Ectodermal cell (in vitro differentiated cells): ENCODE measurements around the gene HACE1.
"Not testable (repeated sequence)": the region's sequence is repeated elsewhere in the genome, so short reads cannot be mapped to it uniquely, and the experiment has no call there.

ENCODE experiments used
- H3K27ac ChIP-seq: 2 replicates; pipeline ENCODE4 v1.7.0; 2013; ENCODE audit warnings: mild to moderate bottlenecking, low read depth, low read length; ENCODE audit not compliant: insufficient read depth, poor library complexity, severe bottlenecking
- H3K27me3 ChIP-seq: 2 replicates; pipeline ENCODE4 v1.7.0; 2013; ENCODE audit warnings: mild to moderate bottlenecking, low read length; ENCODE audit not compliant: insufficient read depth, control insufficient read depth, poor library complexity, severe bottlenecking
- H3K36me3 ChIP-seq: one replicate; pipeline ENCODE4 v1.7.0; 2013; ENCODE audit warnings: low read length; ENCODE audit not compliant: control insufficient read depth, insufficient read depth
- H3K4me1 ChIP-seq: one replicate; pipeline ENCODE4 v1.7.0; 2013; ENCODE audit warnings: low read length; ENCODE audit not compliant: control insufficient read depth, insufficient read depth
- H3K4me3 ChIP-seq: 2 replicates; pipeline ENCODE4 v1.7.0; 2013; ENCODE audit warnings: low read depth, low read length, control low read depth; ENCODE audit not compliant: insufficient read depth
- H3K9me3 ChIP-seq: 2 replicates; pipeline ENCODE4 v1.7.0; 2013; ENCODE audit warnings: mild to moderate bottlenecking, low read length, moderate library complexity; ENCODE audit not compliant: control insufficient read depth
- WGBS, 2 experiments: methylation state at CpG; one replicate each; pipeline ENCODE4 v1.1.7; 2013; ENCODE audit warnings: missing lambda C conversion rate in 2 of 2; 5-methylcytosine and 5-hydroxymethylcytosine counted together

The HACE1 gene

GRCh38 chr6:104753251-104753650 is 106.5 kb downstream of the HACE1 start:
- Histone ChIP-seq H3K4me3 (no peak overlapping the region), H3K4me1 (no peaks in the 10 kb centered on the region), H3K27ac (no peak overlapping the region), H3K9me3 (no peaks in the 10 kb centered on the region), H3K27me3 (no peaks in the 10 kb centered on the region), H3K36me3 (peaks cover 8% of the 10 kb centered on the region)
- 98% methylated on average over 2 of the region's 2 CpGs for WGBS, 2 experiments

DNA sequence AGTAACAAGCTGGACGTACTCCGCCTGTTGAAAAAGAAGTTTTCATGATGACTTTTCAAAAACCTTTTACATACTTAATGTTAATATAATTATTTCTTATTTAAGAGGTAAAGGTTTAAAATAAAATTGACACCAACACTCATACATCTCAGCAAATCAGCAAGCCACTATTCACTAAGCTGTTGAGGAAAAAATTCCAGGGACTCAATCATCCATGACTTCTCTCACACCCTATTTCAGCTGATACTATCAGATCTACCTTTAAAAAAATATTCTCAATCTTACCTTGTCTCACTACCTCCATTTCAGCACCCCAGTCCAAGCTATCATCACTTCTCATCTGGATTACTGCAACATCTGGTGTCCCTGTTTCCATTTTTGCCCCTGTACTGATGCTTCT is 109.3 kb downstream of the HACE1 start:
- no peak overlapping the region for H3K4me3 ChIP-seq
- H3K27me3 ChIP-seq, result no peaks in the 10 kb centered on the region
- WGBS, 2 experiments, result 90% methylated on average over 2 of the region's 2 CpGs; no CpG with 5 or more reads in 1 of the 2 experiments
- no peaks in the 10 kb centered on the region for H3K36me3 ChIP-seq
- H3K27ac ChIP-seq, result no peak overlapping the region
- H3K9me3 ChIP-seq, result no peaks in the 10 kb centered on the region
- no peaks in the 10 kb centered on the region for H3K4me1 ChIP-seq

- H3K27me3 ChIP-seq, H3K4me1 ChIP-seq, H3K27ac ChIP-seq, H3K9me3 ChIP-seq, H3K36me3 ChIP-seq, H3K4me3 ChIP-seq: not testable (repeated sequence)
- 90 to 96% methylated on average over 2 of the region's 3 CpGs for WGBS, 2 experiments
Observed at GRCh38 chr6:104739124-104739523, 120.6 kb downstream of the HACE1 start.

GRCh38 chr6:104737567-104737966 is 122.2 kb downstream of the HACE1 start:
- H3K27ac ChIP-seq, H3K36me3 ChIP-seq, H3K4me1 ChIP-seq, H3K27me3 ChIP-seq, H3K4me3 ChIP-seq, H3K9me3 ChIP-seq: not testable (repeated sequence)
- 77 to 78% methylated on average over 14 of the region's 16 CpGs for WGBS, 2 experiments

- no peaks in the 10 kb centered on the region for H3K4me1 ChIP-seq
- no peaks in the 10 kb centered on the region for H3K27me3 ChIP-seq
- H3K4me3 ChIP-seq, result no peak overlapping the region
- no CpG with 5 or more reads among the region's 1 CpG for WGBS, 2 experiments
- no peak overlapping the region for H3K27ac ChIP-seq
- H3K9me3 ChIP-seq, result no peaks in the 10 kb centered on the region
- no peaks in the 10 kb centered on the region for H3K36me3 ChIP-seq
Observed at GRCh38 chr6:104736545-104736944, 123.2 kb downstream of the HACE1 start.

DNA sequence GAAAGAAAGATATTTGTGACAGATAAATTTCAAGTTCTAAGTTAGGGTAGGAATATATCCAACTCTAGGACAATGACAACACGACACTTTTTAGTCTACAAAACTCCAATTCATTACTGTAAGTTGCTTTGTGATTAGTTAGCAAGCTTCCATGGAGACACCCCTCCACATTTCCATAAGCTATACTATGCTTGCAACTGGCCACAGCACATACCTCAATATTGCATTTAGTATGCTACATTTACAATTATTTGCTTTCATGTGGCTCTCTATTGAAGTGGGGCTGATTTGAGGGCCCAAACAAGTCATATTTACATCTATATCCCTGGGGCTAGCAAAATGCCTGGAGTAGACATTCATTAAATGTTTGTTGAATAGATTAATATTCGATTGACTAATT is 129.3 kb downstream of the HACE1 start:
- Histone ChIP-seq H3K36me3 (no peaks in the 10 kb centered on the region), H3K9me3 (no peaks in the 10 kb centered on the region), H3K4me3 (no peak overlapping the region), H3K27ac (no peak overlapping the region), H3K27me3 (no peaks in the 10 kb centered on the region), H3K4me1 (no peaks in the 10 kb centered on the region)
- WGBS, 2 experiments, result 94 to 100% methylated on average over 1 to 2 of the region's 2 CpGs

- Histone ChIP-seq H3K4me1 (no peaks in the 10 kb centered on the region), H3K36me3 (no peaks in the 10 kb centered on the region), H3K27me3 (no peaks in the 10 kb centered on the region)
Observed at GRCh38 chr6:104729433-104729832, 130.3 kb downstream of the HACE1 start.

DNA sequence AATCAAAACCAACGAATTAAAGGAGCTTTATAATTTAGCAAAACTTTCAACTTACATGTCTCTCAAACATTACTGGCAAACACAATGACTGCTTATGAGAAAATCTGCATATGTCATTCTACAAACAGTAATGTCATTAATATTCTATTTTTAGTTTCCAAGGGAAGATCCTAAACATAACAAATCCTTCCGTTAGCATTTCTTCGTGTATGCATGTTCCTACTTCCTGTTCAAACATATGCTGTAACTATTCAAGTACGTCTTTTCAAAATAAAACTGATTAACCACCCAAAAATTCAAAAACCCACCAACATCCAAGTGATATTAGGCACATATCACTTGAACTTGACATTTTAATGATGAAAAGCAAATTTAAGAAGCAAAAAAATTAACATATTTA is 131.3 kb downstream of the HACE1 start:
- no peaks in the 10 kb centered on the region for H3K4me1 ChIP-seq
- no peaks in the 10 kb centered on the region for H3K9me3 ChIP-seq
- 88 to 89% methylated on average over 3 to 4 of the region's 4 CpGs for WGBS, 2 experiments
- no peaks in the 10 kb centered on the region for H3K36me3 ChIP-seq
- H3K4me3 ChIP-seq, result no peak overlapping the region
- no peak overlapping the region for H3K27ac ChIP-seq
- no peaks in the 10 kb centered on the region for H3K27me3 ChIP-seq

More at GRCh38 chr6:104729433-104729832, 130.3 kb downstream of the HACE1 start:
- Histone ChIP-seq H3K9me3 (no peaks in the 10 kb centered on the region), H3K27ac (no peak overlapping the region), H3K4me3 (no peak overlapping the region)

- Histone ChIP-seq H3K36me3 (no peaks in the 10 kb centered on the region), H3K27me3 (no peaks in the 10 kb centered on the region), H3K4me1 (no peaks in the 10 kb centered on the region), H3K4me3 (no peak overlapping the region), H3K9me3 (no peaks in the 10 kb centered on the region), H3K27ac (no peak overlapping the region)
- 100% methylated on average over 1 of the region's 1 CpG for whole genome bisulfite sequencing, 2 experiments
Observed at GRCh38 chr6:104718672-104719071, 141.0 kb downstream of the HACE1 start.

DNA sequence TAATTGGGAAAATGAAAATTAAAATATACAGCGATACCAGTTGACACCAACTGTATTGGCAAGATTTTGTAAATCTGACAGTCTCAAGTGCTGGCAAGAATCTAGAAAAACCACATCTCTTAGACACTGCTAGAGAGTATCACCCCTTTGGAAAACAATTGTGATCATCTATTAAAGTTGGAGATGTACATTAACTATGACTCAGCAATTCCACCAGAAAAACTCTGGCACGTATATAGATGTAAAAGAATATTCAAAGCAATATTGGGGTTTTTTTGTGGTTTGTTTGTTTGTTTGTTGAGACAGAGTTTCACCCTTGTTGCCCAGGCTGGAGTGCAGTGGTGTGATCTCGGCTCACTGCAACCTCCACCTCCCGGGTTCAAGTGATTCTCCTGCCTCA is 142.9 kb downstream of the HACE1 start:
- no peaks in the 10 kb centered on the region for H3K9me3 ChIP-seq
- no peaks in the 10 kb centered on the region for H3K27me3 ChIP-seq
- no peaks in the 10 kb centered on the region for H3K4me1 ChIP-seq
- H3K27ac ChIP-seq, result no peak overlapping the region
- no peak overlapping the region for H3K4me3 ChIP-seq
- 96 to 98% methylated on average over 4 of the region's 4 CpGs for WGBS, 2 experiments
- H3K36me3 ChIP-seq, result no peaks in the 10 kb centered on the region

GRCh38 chr6:104714796-104715195 is 144.9 kb downstream of the HACE1 start:
- Histone ChIP-seq H3K9me3 (no peaks in the 10 kb centered on the region), H3K27me3 (no peaks in the 10 kb centered on the region), H3K4me3 (no peak overlapping the region), H3K4me1 (no peaks in the 10 kb centered on the region), H3K27ac (no peak overlapping the region), H3K36me3 (no peaks in the 10 kb centered on the region)
- 77 to 80% methylated on average over 3 of the region's 3 CpGs for WGBS, 2 experiments
